HUDEP-2 (cell line): ENCODE results near the gene TINAGL1.
A peak's percentile ranks its signal among the peaks of the same experiment; 100 is the strongest.

Source experiments
- DNase-seq, 76 experiments: peaks; one replicate each; lab custom pipeline; 2025; ENCODE audit not compliant: unreplicated experiment in 76 of 76; lab: John Stamatoyannopoulos, UW

Gene TINAGL1

DNA sequence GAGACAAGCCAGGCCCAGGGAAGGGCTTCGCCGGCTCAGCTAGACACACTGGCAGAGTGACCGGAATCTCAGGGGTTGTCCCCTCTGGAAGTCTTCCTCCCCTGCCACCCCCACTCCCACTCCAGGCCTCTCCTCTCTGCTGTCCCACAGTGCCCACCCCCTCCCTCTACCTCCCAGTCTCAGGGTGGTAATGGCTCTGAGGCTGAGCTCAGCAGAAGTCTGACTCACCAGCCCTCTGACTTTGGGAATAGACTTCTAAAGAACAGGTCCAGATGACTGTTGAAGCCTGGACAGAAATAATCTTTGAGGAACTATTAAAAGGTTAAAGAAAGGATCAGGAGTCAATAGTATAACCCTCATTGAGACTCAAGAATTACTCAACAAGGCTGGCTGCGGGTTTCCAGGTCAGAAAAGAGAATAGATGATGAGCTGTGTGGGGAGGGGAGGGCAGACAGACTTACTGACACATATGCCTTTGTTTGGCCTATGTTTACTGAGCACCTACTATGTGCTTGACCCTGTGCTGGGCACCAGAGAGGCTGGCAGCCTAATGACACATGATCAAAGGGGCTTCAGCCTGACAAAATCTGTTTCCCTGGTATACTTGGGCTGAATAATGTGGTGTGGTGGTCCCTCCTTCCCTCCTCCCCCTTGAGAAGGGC is 49.4 kb downstream of the TINAGL1 start:
- no peak for DNase-seq

DNA sequence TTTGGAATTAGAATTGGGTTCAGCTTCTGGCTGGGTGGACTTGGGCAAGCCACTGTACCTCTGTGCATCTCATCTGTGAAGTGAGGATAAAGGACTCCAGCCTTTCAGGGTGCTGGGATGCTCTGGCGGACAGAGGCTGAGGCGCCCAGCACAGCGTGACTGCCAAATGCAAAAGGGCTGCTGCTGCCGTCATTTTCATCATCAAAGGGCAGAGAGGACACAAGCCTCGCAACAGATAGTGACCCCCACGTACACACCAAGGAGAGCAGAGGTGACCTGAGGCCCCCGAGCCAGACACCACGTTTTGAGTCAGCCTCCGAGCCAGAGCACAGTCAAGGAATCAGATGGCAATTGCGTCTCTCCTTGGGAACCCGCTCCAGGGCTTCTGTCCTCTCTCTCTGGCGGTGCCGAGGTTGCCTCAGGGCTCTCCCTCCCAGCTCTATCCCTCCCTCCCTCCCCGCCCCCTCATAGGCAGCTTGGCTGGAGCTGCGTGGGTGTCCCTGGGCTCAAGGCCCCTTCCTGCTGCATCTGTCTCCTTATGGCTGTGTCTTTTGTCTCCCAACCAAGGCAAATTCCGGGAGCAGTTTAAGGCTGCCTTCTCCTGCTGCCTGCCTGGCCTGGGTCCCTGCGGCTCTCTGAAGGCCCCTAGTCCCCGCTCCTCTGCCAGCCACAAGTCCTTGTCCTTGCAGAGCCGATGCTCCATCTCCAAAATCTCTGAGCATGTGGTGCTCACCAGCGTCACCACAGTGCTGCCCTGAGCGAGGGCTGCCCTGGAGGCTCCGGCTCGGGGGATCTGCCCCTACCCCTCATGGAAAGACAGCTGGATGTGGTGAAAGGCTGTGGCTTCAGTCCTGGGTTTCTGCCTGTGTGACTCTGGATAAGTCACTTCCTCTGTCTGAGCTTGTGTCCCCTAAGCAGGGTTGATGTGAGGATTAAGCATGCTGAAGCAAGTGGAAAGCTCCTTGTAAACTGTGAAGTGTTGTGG is 50.2 kb downstream of the TINAGL1 start:
- no peak for DNase-seq

DNA sequence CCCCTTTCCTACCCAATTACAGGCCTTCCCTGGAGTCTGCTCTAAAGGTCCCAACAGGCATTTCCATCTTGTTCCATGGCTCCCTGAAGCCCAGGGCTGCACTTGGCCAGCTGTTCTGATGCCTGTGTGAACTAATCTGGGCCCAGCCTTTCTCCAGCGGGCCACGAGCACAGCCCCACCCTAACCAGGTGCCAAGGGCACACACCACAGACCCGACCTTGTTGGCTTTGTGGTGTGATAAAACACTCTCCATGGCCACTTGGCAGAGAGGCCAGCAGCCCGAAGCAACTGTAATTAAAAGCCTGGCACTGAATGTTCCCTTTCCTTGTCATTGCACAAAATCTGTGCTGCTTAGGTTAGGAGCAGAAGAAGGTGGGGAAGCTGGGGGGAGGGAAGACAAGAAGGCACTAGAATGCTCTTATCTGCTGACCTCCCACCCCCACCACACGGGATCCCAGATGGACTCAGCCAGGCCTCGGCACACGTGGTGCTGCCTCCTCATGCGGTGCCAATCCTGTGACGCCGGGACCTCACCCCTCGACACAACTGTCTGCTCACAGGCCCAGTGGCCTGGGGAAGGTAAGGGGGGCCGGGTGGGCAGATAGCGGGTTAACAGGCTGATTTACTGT is 51.1 kb downstream of the TINAGL1 start:
- DNase-seq, result no peak

DNA sequence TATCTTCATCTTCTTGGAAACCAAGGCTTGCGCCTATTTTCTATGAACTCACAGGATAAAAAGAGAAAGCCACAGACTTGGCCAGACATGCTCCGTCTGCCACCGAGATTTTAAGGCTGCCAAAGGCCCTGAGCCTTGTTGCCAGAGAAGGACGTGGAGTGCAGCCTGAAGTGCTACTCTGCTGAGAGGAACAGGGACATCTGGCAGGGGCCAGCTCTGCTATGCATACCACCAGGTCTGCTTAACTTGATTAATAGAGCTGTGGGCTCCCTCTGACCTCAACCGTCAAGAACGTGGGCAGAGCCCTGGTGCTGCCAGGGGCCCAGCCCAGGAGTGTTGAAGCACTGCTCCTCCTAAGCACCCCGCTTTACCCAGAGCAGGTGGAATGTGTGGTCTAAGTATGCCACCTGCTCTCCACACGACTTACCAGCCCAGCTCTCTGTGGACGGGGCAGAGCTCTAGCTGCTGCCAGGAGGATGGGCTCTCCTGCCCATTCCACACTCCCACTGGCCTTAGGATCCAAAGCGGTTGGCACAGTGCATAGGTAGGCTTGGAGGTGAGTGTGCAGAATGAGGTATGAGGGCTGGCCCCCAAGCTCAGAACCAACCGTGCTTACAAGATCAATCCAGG is 51.7 kb downstream of the TINAGL1 start:
- DNase-seq, result no peak

DNA sequence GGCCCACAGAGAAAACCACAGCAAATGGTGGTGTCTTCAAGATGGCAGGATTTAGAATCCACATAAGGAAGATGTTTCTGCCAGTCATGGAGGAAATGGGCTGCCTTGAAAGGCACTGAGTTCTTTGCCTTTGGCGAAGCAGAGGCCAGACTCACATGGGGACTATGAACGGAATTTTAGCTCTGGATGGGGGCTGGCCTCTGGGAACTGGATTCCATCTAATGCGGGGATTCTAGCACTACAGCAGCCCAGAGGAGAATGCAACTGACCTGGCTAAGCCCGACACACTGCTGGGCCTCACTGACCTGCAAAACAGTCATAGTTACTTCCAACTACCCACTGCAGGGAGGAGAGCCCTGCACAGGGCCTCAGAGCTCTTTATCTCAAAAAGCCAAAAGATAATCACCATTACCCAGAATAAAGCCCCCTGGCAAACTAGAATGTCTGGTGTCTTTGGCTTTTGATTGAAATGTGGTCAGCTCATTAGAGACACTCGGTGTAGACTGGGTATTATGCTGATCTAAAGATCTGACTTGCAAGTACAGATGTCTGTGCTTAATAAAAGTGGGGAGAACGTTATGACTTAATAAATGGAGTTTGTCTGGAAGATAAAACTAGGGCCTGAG is 52.7 kb downstream of the TINAGL1 start:
- DNase-seq, result peak in 1 of 76 experiments; percentile 10

DNA sequence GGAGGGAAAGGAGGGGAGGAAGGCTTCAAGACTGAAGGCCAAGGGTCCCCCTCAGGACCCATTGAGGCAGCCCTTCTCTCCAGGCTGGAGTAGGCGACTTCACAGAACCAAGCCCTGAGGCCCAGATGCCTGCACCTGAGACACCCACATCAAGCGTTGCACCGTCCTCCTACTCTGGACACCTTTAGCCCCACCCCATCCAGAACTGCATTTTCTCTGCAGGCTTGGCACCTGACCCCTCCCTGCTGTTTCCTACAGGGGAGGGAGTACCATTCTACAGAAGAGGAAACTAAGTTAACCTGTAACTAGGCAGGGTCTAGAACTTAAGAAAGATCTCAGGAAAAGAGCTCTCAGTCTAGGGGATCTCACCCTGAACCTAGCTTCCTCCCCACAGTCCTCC is 56.3 kb downstream of the TINAGL1 start:
- no peak for DNase-seq

DNA sequence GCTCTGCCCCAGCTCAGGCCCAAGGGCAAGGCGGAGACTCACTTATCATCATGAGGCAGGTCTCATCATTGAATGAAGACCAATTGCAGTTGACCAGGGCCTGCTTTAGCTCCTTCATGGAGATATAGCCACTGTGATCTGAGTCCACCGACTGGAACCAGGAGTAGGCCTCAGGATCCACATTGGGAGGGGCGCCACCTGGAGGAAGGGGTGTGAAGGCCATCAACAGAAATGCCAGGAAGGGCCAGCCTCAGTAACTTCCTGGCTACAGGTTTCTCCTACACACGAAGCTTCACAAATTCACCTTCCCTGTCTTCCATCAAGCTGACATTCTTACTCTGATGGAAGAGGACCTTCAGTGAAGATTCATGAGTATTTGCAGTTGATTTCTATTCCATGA is 56.8 kb downstream of the TINAGL1 start:
- DNase-seq, result peak in 36 of 76 experiments; percentile 0 to 58 (median 20)
